ENCODE results near the gene CCDC141. TPM values are rescaled to one million over a fixed set of nuclear protein-coding genes. Genes with fewer than 3 reads are reported as not detected.

Gene CCDC141
- total RNA-seq, 1 experiment from 2014 or later = not detected

- in situ Hi-C loops (cut with HindIII; ENCODE audit: low pct_unique_long_range_greater_than_20kb, low sequenced_read_pairs) = no loop called here
Observed at GRCh38 chr2:178796079-178796677, 253.8 kb downstream of the CCDC141 start.

GRCh38 chr2:178787934-178788333, 262.0 kb downstream of the CCDC141 start:
- in situ Hi-C loops (cut with HindIII; ENCODE audit: low pct_unique_long_range_greater_than_20kb, low sequenced_read_pairs) = no loop called here
- DNase-seq (ENCODE audit: low read depth, low spot score) = no peak

More at GRCh38 chr2:178796079-178796677, 253.8 kb downstream of the CCDC141 start:
- peak; percentile 49 for DNase-seq (ENCODE audit: low read depth, low spot score)

GRCh38 chr2:178787155-178787554, 262.8 kb downstream of the CCDC141 start:
- DNase-seq (ENCODE audit: low read depth, low spot score) = no peak
- in situ Hi-C loops (cut with HindIII; ENCODE audit: low pct_unique_long_range_greater_than_20kb, low sequenced_read_pairs) = no loop called here

GRCh38 chr2:178783889-178784288, 266.0 kb downstream of the CCDC141 start:
- no peak for DNase-seq (ENCODE audit: low read depth, low spot score)
- in situ Hi-C loops (cut with HindIII; ENCODE audit: low pct_unique_long_range_greater_than_20kb, low sequenced_read_pairs) = no loop called here

GRCh38 chr2:178782236-178782635, 267.7 kb downstream of the CCDC141 start:
- in situ Hi-C loops (cut with HindIII; ENCODE audit: low pct_unique_long_range_greater_than_20kb, low sequenced_read_pairs) = no loop called here
- DNase-seq (ENCODE audit: low read depth, low spot score) = no peak

Other genes with a start within 250 kb of the CCDC141 start
- under 0.01 TPM in 2 replicates for gene TTN, start 242.7 kb downstream of the CCDC141 start, total RNA-seq (2014; rRNA removed; shearing (Covaris generic))
- 14.3 and 26.0 TPM in 2 replicates for gene SESTD1, start 214.7 kb upstream of the CCDC141 start, total RNA-seq (2014; rRNA removed; shearing (Covaris generic))